HepG2 (cell line): ENCODE measurements around the gene GPN2. TPM values are rescaled to one million over a fixed set of nuclear protein-coding genes. Genes with fewer than 3 reads are reported as not detected.

Source experiments
- BATF2 ChIP-seq: sonication (generic); formaldehyde crosslinking; IDR thresholded peaks from 2 replicates; pipeline ENCODE4 v1.8.0; 2022; ENCODE audit warnings: mild to moderate bottlenecking, missing genetic modification reagents, moderate library complexity
- BORCS8-MEF2B ChIP-seq: sonication (generic); formaldehyde crosslinking; IDR thresholded peaks from 2 replicates; pipeline ENCODE4 v1.8.0; 2022; ENCODE audit warnings: mild to moderate bottlenecking, missing genetic modification reagents
- DBP ChIP-seq: sonication (generic); formaldehyde crosslinking; IDR thresholded peaks from 2 replicates; pipeline ENCODE4 v1.4.0; 2020; ENCODE audit warnings: missing genetic modification reagents; ENCODE audit errors: not compliant biosample characterization
- IRF9 ChIP-seq: sonication (generic); formaldehyde crosslinking; IDR thresholded peaks from 2 replicates; pipeline ENCODE4 v1.8.0; 2022; ENCODE audit warnings: missing genetic modification reagents, mild to moderate bottlenecking, borderline replicate concordance
- NR2C2 ChIP-seq: sonication (generic); formaldehyde crosslinking; IDR thresholded peaks from 2 replicates; pipeline ENCODE4 v1.4.0; 2020; ENCODE audit warnings: missing genetic modification reagents, mild to moderate bottlenecking, moderate library complexity, borderline replicate concordance
- POLR2G ChIP-seq: fragments of 200-400 bp; formaldehyde crosslinking; IDR thresholded peaks from 2 replicates; pipeline ENCODE4 v1.6.1; 2018; ENCODE audit warnings: mild to moderate bottlenecking, low read depth, low read length, moderate library complexity
- PTBP1 ChIP-seq: fragments of 200-400 bp; formaldehyde crosslinking; IDR thresholded peaks from 2 replicates; pipeline ENCODE4 v1.6.1; 2018; ENCODE audit warnings: low read length, low read depth; ENCODE audit not compliant: poor library complexity, severe bottlenecking
- SP1 ChIP-seq, 2 experiments: fragments of 450-650 bp in 1 of 2; sonication (generic) in 1 of 2; formaldehyde crosslinking in 1 of 2; IDR thresholded peaks; 2 replicates each; pipeline versions ENCODE4 v1.4.0 to v1.6.1; 2016 to 2020; ENCODE audit warnings: missing genetic modification reagents in 1 of 2
- ZNF407 ChIP-seq: sonication (generic); formaldehyde crosslinking; IDR thresholded peaks from one replicate; pipeline ENCODE4 v1.5.1; 2020; ENCODE audit warnings: mild to moderate bottlenecking, missing genetic modification reagents; ENCODE audit errors: not compliant biosample characterization
- ZNF496 ChIP-seq: sonication (generic); formaldehyde crosslinking; IDR thresholded peaks from 2 replicates; pipeline ENCODE4 v1.8.1; 2023; ENCODE audit warnings: mild to moderate bottlenecking, moderate library complexity, missing genetic modification reagents; ENCODE audit not compliant: insufficient replicate concordance
- ZNF629 ChIP-seq: sonication (generic); formaldehyde crosslinking; conservative IDR thresholded peaks from 2 replicates; pipeline ENCODE4 v1.5.0; 2020; ENCODE audit warnings: missing genetic modification reagents
- ZNF746 ChIP-seq: sonication (generic); formaldehyde crosslinking; IDR thresholded peaks from 2 replicates; pipeline ENCODE4 v1.8.0; 2022; ENCODE audit warnings: mild to moderate bottlenecking, missing genetic modification reagents
- ZXDC ChIP-seq: sonication (generic); formaldehyde crosslinking; IDR thresholded peaks from 2 replicates; pipeline ENCODE4 v1.5.0; 2020; ENCODE audit warnings: mild to moderate bottlenecking, missing genetic modification reagents
- polyA plus RNA-seq, 8 experiments: library from polyadenylated mRNA; depleted of rRNA in 3 of 8; stranded (reverse) in 7 of 8; unstranded in 1 of 8; fragments of >200 nt; fragmentation: Illumina TruSeq in 4 of 8; extraction: Trizol in 4 of 8; gene quantifications; 2 replicates each; pipeline versions ENCODE4 v1.2.1 to v1.2.3, GENCODE V29; 2011 to 2016; ENCODE audit warnings: low read depth in 4 of 8, missing spikeins in 1 of 8, mixed read lengths in 1 of 8; ENCODE audit not compliant: insufficient read depth in 1 of 8
- total RNA-seq, 5 experiments: library from RNA; depleted of rRNA; stranded (reverse); fragments of >200 nt; fragmentation: Illumina TruSeq; extraction: Trizol; gene quantifications; 2 replicates each; pipeline ENCODE4 v1.2.3, GENCODE V29; 2016; ENCODE audit warnings: low read depth in 1 of 5

The GPN2 gene
- total and polyA plus RNA-seq, 2 of the 13 experiments (the other 11 are each of a cell fraction or from before 2014, with no cell fraction given) = 19.3 to 38.9 TPM

- TF ChIP-seq ZXDC = no peak
- TF ChIP-seq SP1 (IDR thresholded peaks at IDR 0.05) = no peak
- 0 out of 2 replicates have a peak, but pooled peaks have one; percentile 16 for TF ChIP-seq SP1 (CRISPR knock-in tag; IDR thresholded peaks at IDR 0.05)
- TF ChIP-seq POLR2G = no peak
- TF ChIP-seq ZNF629 = peak; percentile 37; the same call in 1 of the 2 replicates
- no peak for TF ChIP-seq ZNF407 (CRISPR knock-in tag)
- no peak for TF ChIP-seq ZNF746 (CRISPR knock-in tag)
- no peak for TF ChIP-seq IRF9 (CRISPR knock-in tag)
- no peak for TF ChIP-seq BATF2 (CRISPR knock-in tag)
- TF ChIP-seq DBP (CRISPR knock-in tag) = no peak
- no peak for TF ChIP-seq NR2C2 (CRISPR knock-in tag)
- no peak for TF ChIP-seq ZNF496 (CRISPR knock-in tag)
- no peak for TF ChIP-seq BORCS8-MEF2B
- no peak for TF ChIP-seq PTBP1
These were observed 40.9 kb downstream of the GPN2 start (continued) for GRCh38 chr1:26848941-26849774.
